Endothelial cell of umbilical vein (primary cell): ENCODE data around the gene GJB3. TPM values are rescaled to one million over a fixed set of nuclear protein-coding genes. Genes with fewer than 3 reads are reported as not detected.

ENCODE experiments used
- BruUV-seq: library from RNA; stranded (reverse); fragments of 400-500 nt; replicated peaks from 2 replicates; lab custom pipeline; 2021; lab: Mats Ljungman, UMichigan
- CTCF ChIA-PET: fragments of 300-600, 350-600 bp; sonication (Branson Sonifier 250); formaldehyde crosslinking; loops from one replicate; lab custom pipeline; 2021; ENCODE audit warnings: antibody characterized with exemption, inconsistent platforms; lab: Charles Lee
- POLR2A ChIA-PET: fragments of 300-600, 350-600 bp; sonication (Branson Sonifier 250); formaldehyde crosslinking; loops from one replicate; lab custom pipeline; 2021; ENCODE audit warnings: antibody characterized with exemption, inconsistent platforms; lab: Charles Lee
- DNase-seq: peaks from one replicate; pipeline ENCODE4 v3.0.0-alpha.2; 2011; ENCODE audit warnings: low read depth, low spot score
- FAIRE-seq: peaks from 2 replicates; lab custom pipeline; 2011; peaks lifted over from hg19 to GRCh38; lab: Jason Lieb, UNC
- H2AFZ ChIP-seq: 2 replicates; pipeline ENCODE4 v1.6.0; 2012; ENCODE audit warnings: low read depth, low read length, control low read depth, inconsistent platforms
- H3K27ac ChIP-seq: 2 replicates; pipeline ENCODE4 v1.5.1; 2011; ENCODE audit warnings: low read depth, mild to moderate bottlenecking, control low read depth, low read length, moderate library complexity; ENCODE audit not compliant: insufficient read depth
- H3K27me3 ChIP-seq, 2 experiments: 2 replicates each; pipeline versions ENCODE4 v1.6.0 to v1.6.1; 2011; ENCODE audit warnings: low read length in 2 of 2, mixed read lengths in 1 of 2; ENCODE audit not compliant: control insufficient read depth in 2 of 2, insufficient read depth in 2 of 2
- H3K36me3 ChIP-seq, 2 experiments: 2 replicates in 1 of 2; 3 replicates in 1 of 2; pipeline ENCODE4 v1.5.1; 2011; ENCODE audit warnings: low read length in 2 of 2, mild to moderate bottlenecking in 1 of 2, moderate library complexity in 1 of 2; ENCODE audit not compliant: control insufficient read depth in 2 of 2, insufficient read depth in 2 of 2; ENCODE audit errors: extremely low read depth in 1 of 2
- H3K4me1 ChIP-seq: 3 replicates; pipeline ENCODE4 v1.5.1; 2011; ENCODE audit warnings: mild to moderate bottlenecking, low read length; ENCODE audit not compliant: control insufficient read depth, insufficient read depth; ENCODE audit errors: extremely low read depth
- H3K4me2 ChIP-seq: 2 replicates; pipeline ENCODE4 v1.6.1; 2011; ENCODE audit warnings: low read length, control low read depth, mixed read lengths; ENCODE audit not compliant: insufficient read depth
- H3K4me3 ChIP-seq, 3 experiments: fragments of 200-600 bp in 1 of 3; sonication (generic), shearing (Covaris generic) in 1 of 3; replicated peaks in 1 of 3; 2 replicates each; pipeline ENCODE4 v1.5.1; 2011 to 2016; ENCODE audit warnings: control low read depth in 3 of 3, low read length in 3 of 3, mild to moderate bottlenecking in 2 of 3, inconsistent platforms in 1 of 3, low read depth in 1 of 3, moderate library complexity in 1 of 3; ENCODE audit not compliant: insufficient read depth in 1 of 3
- H3K79me2 ChIP-seq: 2 replicates; pipeline ENCODE4 v1.6.0; 2012; ENCODE audit warnings: low read length, inconsistent platforms; ENCODE audit not compliant: control insufficient read depth, insufficient read depth
- H3K9ac ChIP-seq: replicated peaks from 2 replicates; pipeline ENCODE3; 2011; ENCODE audit warnings: low read length, control low read depth; ENCODE audit not compliant: insufficient read depth; ENCODE audit errors: extremely low read depth
- H3K9me1 ChIP-seq: replicated peaks from 3 replicates; pipeline ENCODE4 v1.6.0; 2011; ENCODE audit warnings: mild to moderate bottlenecking, low read length; ENCODE audit not compliant: control insufficient read depth, insufficient read depth; ENCODE audit errors: extremely low read depth
- H3K9me3 ChIP-seq: replicated peaks from 2 replicates; pipeline ENCODE4 v1.5.1; 2012; ENCODE audit warnings: low read length, inconsistent platforms; ENCODE audit not compliant: control insufficient read depth, insufficient read depth
- H4K20me1 ChIP-seq: replicated peaks from 2 replicates; pipeline ENCODE3; 2011; ENCODE audit warnings: mild to moderate bottlenecking, low read length; ENCODE audit not compliant: control insufficient read depth, insufficient read depth; ENCODE audit errors: extremely low read depth
- FOS ChIP-seq: IDR thresholded peaks from 2 replicates; pipeline ENCODE4 v1.6.1; 2011; ENCODE audit warnings: mild to moderate bottlenecking, low read length, moderate library complexity, borderline replicate concordance; ENCODE audit not compliant: insufficient read depth
- GATA2 ChIP-seq: IDR thresholded peaks from 2 replicates; pipeline ENCODE4 v1.7.0; 2011; ENCODE audit warnings: low read depth, mild to moderate bottlenecking, moderate library complexity, mixed read lengths, low read length; ENCODE audit not compliant: insufficient read length, insufficient read depth
- POLR2AphosphoS5 ChIP-seq: IDR thresholded peaks from 2 replicates; pipeline ENCODE4 v1.6.1; 2012; ENCODE audit warnings: low read depth, mild to moderate bottlenecking, control low read depth, low read length, moderate library complexity; ENCODE audit not compliant: insufficient read depth
- dilution Hi-C: fragments of 300-500 bp; cut with MboI; formaldehyde crosslinking; loops from one replicate; pipeline ENCODE4 v1.15.0; 2019; ENCODE audit warnings: low sequenced_read_pairs; ENCODE audit not compliant: extremely low pct_ligation_motif_present
- intact Hi-C: fragments of 100-400 bp; cut with micrococcal nuclease; formaldehyde crosslinking; loops from one replicate; pipeline ENCODE4 v1.10.0; 2022
- polyA plus RNA-seq, 4 experiments: library from polyadenylated mRNA; depleted of rRNA in 3 of 4; stranded (reverse) in 3 of 4; unstranded in 1 of 4; fragments of >200 nt; gene quantifications; 2 replicates each; pipeline versions ENCODE4 v1.2.1 to v1.2.3, GENCODE V29; 2011 to 2012; ENCODE audit warnings: missing spikeins in 1 of 4
- total RNA-seq: library from RNA; stranded (reverse); gene quantifications from 2 replicates; pipeline ENCODE4 v1.2.3, GENCODE V29; 2021
- TF ChIP-seq, protein P1 (sequence below): IDR thresholded peaks from 2 replicates; pipeline ENCODE4 v1.6.1; 2011; ENCODE audit not compliant: insufficient read depth, insufficient read length

GJB3 gene
- total and polyA plus RNA-seq, 2 donors (not counting 3 experiments of a cell fraction or from before 2014, with no cell fraction given) = not detected

DNA sequence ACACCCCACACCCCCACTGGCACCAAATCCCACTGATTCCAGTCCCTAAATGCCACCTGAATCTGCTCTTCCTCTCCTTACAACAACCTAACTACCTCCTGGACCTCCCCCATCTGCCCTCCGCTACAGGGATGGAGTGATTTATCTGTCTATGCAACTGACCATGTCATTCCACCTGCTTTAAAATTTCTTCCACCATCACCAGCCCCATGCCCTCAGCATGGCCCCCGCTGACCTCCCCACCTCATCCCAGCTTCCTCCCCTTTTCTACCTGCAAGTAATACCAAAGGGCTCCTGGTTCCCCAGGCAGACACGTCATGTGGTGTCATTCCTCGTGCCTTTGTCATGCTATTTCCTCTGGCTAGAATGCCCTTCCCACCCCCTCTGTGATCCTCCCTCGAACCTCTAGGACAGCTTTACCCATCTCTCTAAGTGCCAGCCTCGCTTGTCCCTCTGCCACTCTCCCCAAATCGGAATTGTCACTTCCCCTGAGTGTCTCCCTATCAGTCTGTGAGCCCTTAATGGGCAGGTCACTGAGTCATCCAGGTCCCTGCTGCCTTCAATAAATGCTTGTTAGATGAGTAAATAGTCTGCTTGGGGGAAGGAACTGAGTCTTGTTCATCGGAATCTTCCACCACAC lies 17.8 kb upstream of the GJB3 start:
- no TSS peak for BruUV-seq

DNA sequence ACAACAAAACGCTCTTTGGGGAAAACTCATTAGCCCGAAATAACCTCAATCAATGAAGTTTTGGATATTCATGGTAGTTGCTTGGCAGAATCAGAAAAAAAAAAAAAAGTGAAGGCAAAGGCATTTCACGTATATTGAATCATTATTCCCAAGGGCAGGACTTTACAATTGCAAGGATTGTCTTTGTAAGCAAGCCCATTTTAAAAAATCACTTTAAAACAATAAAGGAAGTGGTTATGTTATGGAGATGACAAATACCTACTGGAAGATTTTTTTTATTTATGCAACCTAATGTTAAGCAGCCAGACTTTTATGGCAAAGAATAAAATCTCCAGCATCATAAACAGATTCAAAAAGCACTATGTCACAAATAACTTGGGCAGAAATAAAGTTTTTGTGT lies 12.2 kb upstream of the GJB3 start:
- FAIRE-seq (no peak), DNase-seq (no peak)
- H3K9me1 ChIP-seq = no peaks in the 10 kb centered on the region
- H3K79me2 ChIP-seq = no peaks in the 10 kb centered on the region
- no peak overlapping the region for H3K9ac ChIP-seq
- H2AFZ ChIP-seq = no peak overlapping the region
- H3K27ac ChIP-seq = no peak overlapping the region
- no peaks in the 10 kb centered on the region for H3K36me3 ChIP-seq
- H3K27me3 ChIP-seq = no peaks in the 10 kb centered on the region
- TF ChIP-seq FOS = no peak
- CTCF ChIA-PET = no interaction called here
- no peaks in the 10 kb centered on the region for H3K9me3 ChIP-seq
- H3K4me1 ChIP-seq = no peaks in the 10 kb centered on the region
- dilution Hi-C loops (no loop called here), intact Hi-C loops (no loop called here)
- POLR2A ChIA-PET = no interaction called here
- no peak overlapping the region for H3K4me2 ChIP-seq
- BruUV-seq = no TSS peak
- H4K20me1 ChIP-seq = no peaks in the 10 kb centered on the region
- no peak overlapping the region for H3K4me3 ChIP-seq

More for the DNA sequence above, 17.8 kb upstream of the GJB3 start:
- Histone ChIP-seq H3K4me2 (no peak overlapping the region), H3K9me3 (no peaks in the 10 kb centered on the region), H3K4me3 (no peak overlapping the region), H3K36me3 (no peaks in the 10 kb centered on the region), H3K9me1 (no peaks in the 10 kb centered on the region), H3K79me2 (no peaks in the 10 kb centered on the region), H3K4me1 (no peaks in the 10 kb centered on the region), H3K27ac (no peak overlapping the region), H4K20me1 (no peaks in the 10 kb centered on the region), H2AFZ (no peak overlapping the region), H3K9ac (no peak overlapping the region), H3K27me3 (no peaks in the 10 kb centered on the region)
- FAIRE-seq (no peak), DNase-seq (no peak)
- intact Hi-C loops (no loop called here), dilution Hi-C loops (no loop called here)
- ChIA-PET CTCF (no interaction called here), POLR2A (no interaction called here)
- no peak for TF ChIP-seq FOS
- no peak for TF ChIP-seq POLR2AphosphoS5
- TF ChIP-seq GATA2 = no peak
- TF ChIP-seq, protein P1, sequence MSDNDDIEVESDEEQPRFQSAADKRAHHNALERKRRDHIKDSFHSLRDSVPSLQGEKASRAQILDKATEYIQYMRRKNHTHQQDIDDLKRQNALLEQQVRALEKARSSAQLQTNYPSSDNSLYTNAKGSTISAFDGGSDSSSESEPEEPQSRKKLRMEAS = no peak
